OCI-LY1 (cell line): ENCODE results near the gene IFITM5.

Source experiments
- CTCF ChIP-seq: fragments of 200-600 bp; sonication (generic), shearing (Covaris generic); IDR thresholded peaks from 2 replicates; pipeline ENCODE4 v1.5.1; 2017; ENCODE audit warnings: mild to moderate bottlenecking, antibody characterized with exemption, low read length, moderate library complexity, mixed read lengths
- EZH2 ChIP-seq: fragments of 200-600 bp; sonication (generic), shearing (Covaris generic); IDR thresholded peaks from 2 replicates; pipeline ENCODE4 v1.8.0; 2017; ENCODE audit warnings: borderline replicate concordance, mixed run types, mild to moderate bottlenecking, antibody characterized with exemption, low read length, moderate library complexity, mixed read lengths

- TF ChIP-seq CTCF, result no peak
- no peak for TF ChIP-seq EZH2
Measured at GRCh38 chr11:325796-326591, 26.7 kb upstream of the IFITM5 start.
